LNCaP clone FGC (cell line): ENCODE measurements around the gene PTPRR.

ENCODE experiments used
- DNase-seq: peaks from one replicate; pipeline ENCODE4 v3.0.0-alpha.2; 2011; ENCODE audit warnings: low read depth
- H3K4me3 ChIP-seq: 2 replicates; pipeline ENCODE4 v1.5.1; 2011; ENCODE audit warnings: mild to moderate bottlenecking, low read depth, low read length, control low read depth
- CTCF ChIP-seq: IDR thresholded peaks from 2 replicates; pipeline ENCODE4 v1.5.1; 2012; ENCODE audit warnings: mild to moderate bottlenecking; ENCODE audit not compliant: control insufficient read depth, insufficient read depth; ENCODE audit errors: extremely low read depth

Gene PTPRR

GRCh38 chr12:70892593-70892992, 27.9 kb downstream of the PTPRR start:
- no peak overlapping the region for H3K4me3 ChIP-seq
- no peak for TF ChIP-seq CTCF
- DNase-seq, result no peak

- H3K4me3 ChIP-seq, result no peak overlapping the region
- no peak for TF ChIP-seq CTCF
- no peak for DNase-seq
Measured at GRCh38 chr12:70890895-70891832, 29.4 kb downstream of the PTPRR start.

- DNase-seq, result no peak
- no peak for TF ChIP-seq CTCF
- H3K4me3 ChIP-seq, result no peak overlapping the region
Measured at GRCh38 chr12:70885956-70886355, 34.6 kb downstream of the PTPRR start.

- H3K4me3 ChIP-seq, result no peak overlapping the region
- DNase-seq, result no peak
- TF ChIP-seq CTCF, result no peak
Measured at GRCh38 chr12:70883855-70884254, 36.7 kb downstream of the PTPRR start.

- DNase-seq, result no peak
- TF ChIP-seq CTCF, result no peak
- no peak overlapping the region for H3K4me3 ChIP-seq
Measured at GRCh38 chr12:70880744-70881143, 39.8 kb downstream of the PTPRR start.

GRCh38 chr12:70876952-70877351, 43.6 kb downstream of the PTPRR start:
- TF ChIP-seq CTCF, result no peak
- H3K4me3 ChIP-seq, result no peak overlapping the region
- DNase-seq, result no peak

GRCh38 chr12:70875628-70876027, 44.9 kb downstream of the PTPRR start:
- no peak overlapping the region for H3K4me3 ChIP-seq
- no peak for TF ChIP-seq CTCF
- no peak for DNase-seq
